Activated T-helper 17 cell treated with anti-CD3 and anti-CD28 coated beads, Interleukin-2, amount 50 U/mL, for 72 hours (primary cell): ENCODE results near the gene RPH3AL. TPM values are rescaled to one million over a fixed set of nuclear protein-coding genes. Genes with fewer than 3 reads are reported as not detected.
"Not testable (repeated sequence)": the region's sequence is repeated elsewhere in the genome, so short reads cannot be mapped to it uniquely, and the experiment has no call there.

Experiments
- ATAC-seq: fragments of 150-1000 bp; cut with Tn5 transposase; replicated peaks from 2 replicates; pipeline ENCODE4 v1.10.0; 2021; ENCODE audit warnings: mild to moderate bottlenecking, moderate library complexity
- H3K27ac Mint-ChIP-seq: one replicate; pipeline ENCODE4 v1.8.0; 2022; ENCODE audit warnings: mixed read lengths
- H3K27me3 Mint-ChIP-seq: one replicate; pipeline ENCODE4 v1.8.0; 2022; ENCODE audit warnings: mixed read lengths
- H3K36me3 Mint-ChIP-seq: one replicate; pipeline ENCODE4 v1.8.0; 2022; ENCODE audit warnings: low read depth, mild to moderate bottlenecking, mixed read lengths
- H3K4me1 Mint-ChIP-seq: one replicate; pipeline ENCODE4 v1.8.0; 2022; ENCODE audit warnings: mixed read lengths
- H3K4me3 Mint-ChIP-seq: one replicate; pipeline ENCODE4 v1.8.0; 2022; ENCODE audit warnings: mild to moderate bottlenecking, mixed read lengths
- H3K9me3 Mint-ChIP-seq: one replicate; pipeline ENCODE4 v1.8.0; 2022; ENCODE audit warnings: mixed read lengths
- total RNA-seq, 2 donors: library from RNA; stranded (reverse); gene quantifications; one replicate each; pipeline ENCODE4 v1.2.3, GENCODE V29; 2022

Gene RPH3AL
- total RNA-seq, 2 donors from 2014 or later = 1.9 to 2.5 TPM

GRCh38 chr17:230395-230770, 122.2 kb downstream of the RPH3AL start:
- no peak for ATAC-seq
- no peak overlapping the region for H3K4me3 Mint-ChIP-seq
- H3K36me3 Mint-ChIP-seq = no peaks in the 10 kb centered on the region
- H3K9me3 Mint-ChIP-seq = no peaks in the 10 kb centered on the region
- no peaks in the 10 kb centered on the region for H3K4me1 Mint-ChIP-seq
- no peak overlapping the region for H3K27ac Mint-ChIP-seq
- no peaks in the 10 kb centered on the region for H3K27me3 Mint-ChIP-seq

GRCh38 chr17:229709-230394, 122.8 kb downstream of the RPH3AL start:
- no peak for ATAC-seq
- no peak overlapping the region for H3K27ac Mint-ChIP-seq
- no peaks in the 10 kb centered on the region for H3K9me3 Mint-ChIP-seq
- no peaks in the 10 kb centered on the region for H3K36me3 Mint-ChIP-seq
- no peaks in the 10 kb centered on the region for H3K27me3 Mint-ChIP-seq
- no peaks in the 10 kb centered on the region for H3K4me1 Mint-ChIP-seq
- H3K4me3 Mint-ChIP-seq = no peak overlapping the region

- no peak overlapping the region for H3K27ac Mint-ChIP-seq
- H3K4me1 Mint-ChIP-seq = no peaks in the 10 kb centered on the region
- H3K27me3 Mint-ChIP-seq = no peaks in the 10 kb centered on the region
- ATAC-seq = no peak
- H3K4me3 Mint-ChIP-seq = no peak overlapping the region
- no peaks in the 10 kb centered on the region for H3K36me3 Mint-ChIP-seq
- H3K9me3 Mint-ChIP-seq = no peaks in the 10 kb centered on the region
Measured at GRCh38 chr17:228951-229708, 123.5 kb downstream of the RPH3AL start.

GRCh38 chr17:227946-228615, 124.5 kb downstream of the RPH3AL start:
- no peaks in the 10 kb centered on the region for H3K4me1 Mint-ChIP-seq
- H3K36me3 Mint-ChIP-seq = no peaks in the 10 kb centered on the region
- H3K9me3 Mint-ChIP-seq = no peaks in the 10 kb centered on the region
- no peaks in the 10 kb centered on the region for H3K27me3 Mint-ChIP-seq
- H3K4me3 Mint-ChIP-seq = no peak overlapping the region
- H3K27ac Mint-ChIP-seq = no peak overlapping the region
- ATAC-seq = no peak

GRCh38 chr17:227078-227945, 125.3 kb downstream of the RPH3AL start:
- Mint-ChIP-seq H3K27ac (no peak overlapping the region), H3K4me1 (no peaks in the 10 kb centered on the region)
- no peak for ATAC-seq

GRCh38 chr17:226108-227077, 126.2 kb downstream of the RPH3AL start:
- ATAC-seq = no peak
- H3K4me3 Mint-ChIP-seq = no peak overlapping the region
- no peaks in the 10 kb centered on the region for H3K4me1 Mint-ChIP-seq
- no peaks in the 10 kb centered on the region for H3K27me3 Mint-ChIP-seq
- no peaks in the 10 kb centered on the region for H3K9me3 Mint-ChIP-seq
- H3K36me3 Mint-ChIP-seq = no peaks in the 10 kb centered on the region
- no peak overlapping the region for H3K27ac Mint-ChIP-seq

More at GRCh38 chr17:227078-227945, 125.3 kb downstream of the RPH3AL start:
- Mint-ChIP-seq H3K4me3 (no peak overlapping the region), H3K9me3 (no peaks in the 10 kb centered on the region), H3K27me3 (no peaks in the 10 kb centered on the region), H3K36me3 (no peaks in the 10 kb centered on the region)

GRCh38 chr17:225551-225950, 127.1 kb downstream of the RPH3AL start:
- Mint-ChIP-seq H3K4me1 (no peaks in the 10 kb centered on the region), H3K4me3 (no peak overlapping the region), H3K27me3 (no peaks in the 10 kb centered on the region), H3K9me3 (no peaks in the 10 kb centered on the region), H3K27ac (no peak overlapping the region), H3K36me3 (no peaks in the 10 kb centered on the region)
- no peak for ATAC-seq

- not testable (repeated sequence) for H3K4me3 Mint-ChIP-seq, H3K27ac Mint-ChIP-seq, H3K27me3 Mint-ChIP-seq, H3K4me1 Mint-ChIP-seq, H3K36me3 Mint-ChIP-seq, H3K9me3 Mint-ChIP-seq, ATAC-seq
Measured at GRCh38 chr17:224576-224975, 128.0 kb downstream of the RPH3AL start.

GRCh38 chr17:223723-224471, 128.7 kb downstream of the RPH3AL start:
- no peaks in the 10 kb centered on the region for H3K36me3 Mint-ChIP-seq
- H3K27me3 Mint-ChIP-seq = no peaks in the 10 kb centered on the region
- no peak overlapping the region for H3K27ac Mint-ChIP-seq
- no peaks in the 10 kb centered on the region for H3K9me3 Mint-ChIP-seq
- H3K4me1 Mint-ChIP-seq = no peaks in the 10 kb centered on the region
- no peak for ATAC-seq
- H3K4me3 Mint-ChIP-seq = no peak overlapping the region

GRCh38 chr17:222172-222571, 130.4 kb downstream of the RPH3AL start:
- H3K36me3 Mint-ChIP-seq = no peaks in the 10 kb centered on the region
- ATAC-seq = no peak
- no peaks in the 10 kb centered on the region for H3K4me1 Mint-ChIP-seq
- no peak overlapping the region for H3K27ac Mint-ChIP-seq
- no peak overlapping the region for H3K4me3 Mint-ChIP-seq
- no peaks in the 10 kb centered on the region for H3K9me3 Mint-ChIP-seq
- no peaks in the 10 kb centered on the region for H3K27me3 Mint-ChIP-seq

- H3K4me3 Mint-ChIP-seq = no peak overlapping the region
- no peaks in the 10 kb centered on the region for H3K9me3 Mint-ChIP-seq
- H3K27ac Mint-ChIP-seq = no peak overlapping the region
- no peaks in the 10 kb centered on the region for H3K36me3 Mint-ChIP-seq
- no peak for ATAC-seq
- no peaks in the 10 kb centered on the region for H3K27me3 Mint-ChIP-seq
- no peaks in the 10 kb centered on the region for H3K4me1 Mint-ChIP-seq
Measured at GRCh38 chr17:219696-220095, 132.9 kb downstream of the RPH3AL start.

- no peaks in the 10 kb centered on the region for H3K4me1 Mint-ChIP-seq
Measured at GRCh38 chr17:218432-219110, 134.0 kb downstream of the RPH3AL start.

More at GRCh38 chr17:218432-219110, 134.0 kb downstream of the RPH3AL start:
- no peak for ATAC-seq
- Mint-ChIP-seq H3K36me3 (no peaks in the 10 kb centered on the region), H3K27ac (no peak overlapping the region), H3K9me3 (no peaks in the 10 kb centered on the region), H3K4me3 (no peak overlapping the region), H3K27me3 (no peaks in the 10 kb centered on the region)
